ENCODE measurements around the gene HMGCR. TPM values are rescaled to one million over a fixed set of nuclear protein-coding genes. Genes with fewer than 3 reads are reported as not detected.

The HMGCR gene
- total RNA-seq, 1 experiment from 2014 or later, result 101 TPM

- H3K9ac ChIP-seq (ENCODE audit: low read length), result no peak overlapping the region
- H4K20me1 ChIP-seq (ENCODE audit: insufficient read depth), result no peaks in the 10 kb centered on the region
- ATAC-seq (no peak), DNase-seq (ENCODE audit: low read depth, low spot score) (no peak)
- ChIA-PET CTCF (no interaction called here), POLR2A (no interaction called here), RAD21 (ENCODE audit: low non-redundant PET in 1 of 2, low total read pairs in 2 of 2, uncharacterized antibody in 2 of 2, unreplicated experiment in 2 of 2) (no interaction called here)
- no peak overlapping the region for H2AFZ ChIP-seq (ENCODE audit: low read depth, low read length, poor library complexity, severe bottlenecking)
- H3K4me3 ChIP-seq (replicated peaks in 1 of 2; ENCODE audit: low read depth in 1 of 2, low read length in 2 of 2), result no peak overlapping the region
- intact Hi-C loops (cut with micrococcal nuclease), result no loop called here
- peaks cover 57 to 75% of the 10 kb centered on the region in 2 experiments for H3K36me3 ChIP-seq (ENCODE audit: control insufficient read depth in 1 of 2, insufficient read depth in 2 of 2, low read length in 2 of 2)
- H3K79me2 ChIP-seq (ENCODE audit: insufficient read depth, low read length), result peaks cover 31% of the 10 kb centered on the region
- no TSS peak for BruUV-seq (replicated peaks)
- H3K27ac ChIP-seq (ENCODE audit: low read depth, low read length), result no peak overlapping the region
- no peak for TF ChIP-seq ATF3 (IDR thresholded peaks at IDR 0.05)
- TF ChIP-seq EZH2 (IDR thresholded peaks at IDR 0.05), result no peak
- no peak for TF ChIP-seq ELF1 (IDR thresholded peaks at IDR 0.05; ENCODE audit: borderline replicate concordance, low read depth)
- H3K9me2 ChIP-seq (ENCODE audit: insufficient read depth), result no peaks in the 10 kb centered on the region
- no peaks in the 10 kb centered on the region for H3K4me1 ChIP-seq (ENCODE audit: control insufficient read depth in 1 of 2, insufficient read depth in 2 of 2, low read length in 2 of 2)
- no peaks in the 10 kb centered on the region for H3K27me3 ChIP-seq (ENCODE audit: insufficient read depth, low read length)
- no peak overlapping the region for H3K4me2 ChIP-seq (ENCODE audit: low read length)
- H3K9me3 ChIP-seq (ENCODE audit: control insufficient read depth in 1 of 2, insufficient read depth in 1 of 2, low read depth in 1 of 2, low read length in 2 of 2), result no peaks in the 10 kb centered on the region
Measured at GRCh38 chr5:75348241-75348640, 11.2 kb downstream of the HMGCR start.

- no peaks in the 10 kb centered on the region for H3K27me3 ChIP-seq (ENCODE audit: insufficient read depth, low read length)
- CTCF ChIA-PET, result no interaction called here
- no peak overlapping the region for H2AFZ ChIP-seq (ENCODE audit: low read depth, low read length, poor library complexity, severe bottlenecking)
- POLR2A ChIA-PET, result interaction anchor here (0.7 to 1.2 kb wide), 2 partner anchors 10 to 13 kb away, joined by 3 to 4 read pairs; partner anchors contain the start of gene HMGCR
- H3K4me1 ChIP-seq (ENCODE audit: control insufficient read depth in 1 of 2, insufficient read depth in 2 of 2, low read length in 2 of 2), result no peaks in the 10 kb centered on the region
- RAD21 ChIA-PET (ENCODE audit: low non-redundant PET in 1 of 2, low total read pairs in 2 of 2, uncharacterized antibody in 2 of 2, unreplicated experiment in 2 of 2), result interaction anchor here in 1 of 2 experiments (0.6 kb wide), 1 partner anchor 424 kb away, joined by 5 read pairs; no protein-coding TSS in a partner anchor
- no peaks in the 10 kb centered on the region for H3K9me2 ChIP-seq (ENCODE audit: insufficient read depth)
- H3K27ac ChIP-seq (ENCODE audit: low read depth, low read length), result no peak overlapping the region
- no peak for DNase-seq (ENCODE audit: low read depth, low spot score)
- intact Hi-C loops (cut with micrococcal nuclease), result no loop called here
- no peak overlapping the region for H3K9ac ChIP-seq (ENCODE audit: low read length)
- H3K79me2 ChIP-seq (ENCODE audit: insufficient read depth, low read length), result peaks cover 21% of the 10 kb centered on the region; the same call in 1 of the 2 replicates
- no peak overlapping the region for H3K4me2 ChIP-seq (ENCODE audit: low read length)
- peaks cover 59 to 78% of the 10 kb centered on the region in 2 experiments for H3K36me3 ChIP-seq (ENCODE audit: control insufficient read depth in 1 of 2, insufficient read depth in 2 of 2, low read length in 2 of 2)
- H4K20me1 ChIP-seq (ENCODE audit: insufficient read depth), result no peaks in the 10 kb centered on the region
- H3K4me3 ChIP-seq (replicated peaks in 1 of 2; ENCODE audit: low read depth in 1 of 2, low read length in 2 of 2), result no peak overlapping the region
- no peak for ATAC-seq
- H3K9me3 ChIP-seq (ENCODE audit: control insufficient read depth in 1 of 2, insufficient read depth in 1 of 2, low read depth in 1 of 2, low read length in 2 of 2), result no peaks in the 10 kb centered on the region
- TF ChIP-seq ZBTB33 (IDR thresholded peaks at IDR 0.05; ENCODE audit: extremely low read depth, insufficient replicate concordance, low read length) (no peak), ZFX (IDR thresholded peaks at IDR 0.05) (no peak)
- BruUV-seq (replicated peaks), result no TSS peak
Measured at GRCh38 chr5:75349663-75350062, 12.6 kb downstream of the HMGCR start.
